ENCODE data around the gene TCEANC. TPM values are rescaled to one million over a fixed set of nuclear protein-coding genes. Genes with fewer than 3 reads are reported as not detected.
A peak's percentile ranks its signal among the peaks of the same experiment; 100 is the strongest.
"Not testable (repeated sequence)": the region's sequence is repeated elsewhere in the genome, so short reads cannot be mapped to it uniquely, and the experiment has no call there.

TCEANC gene, protein sequence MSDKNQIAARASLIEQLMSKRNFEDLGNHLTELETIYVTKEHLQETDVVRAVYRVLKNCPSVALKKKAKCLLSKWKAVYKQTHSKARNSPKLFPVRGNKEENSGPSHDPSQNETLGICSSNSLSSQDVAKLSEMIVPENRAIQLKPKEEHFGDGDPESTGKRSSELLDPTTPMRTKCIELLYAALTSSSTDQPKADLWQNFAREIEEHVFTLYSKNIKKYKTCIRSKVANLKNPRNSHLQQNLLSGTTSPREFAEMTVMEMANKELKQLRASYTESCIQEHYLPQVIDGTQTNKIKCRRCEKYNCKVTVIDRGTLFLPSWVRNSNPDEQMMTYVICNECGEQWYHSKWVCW
- polyA plus RNA-seq: 1 to 10 TPM in 2 of 3 donors, under 1 TPM in 1; 0.97 to 3.1 (median 1.2) TPM

DNA sequence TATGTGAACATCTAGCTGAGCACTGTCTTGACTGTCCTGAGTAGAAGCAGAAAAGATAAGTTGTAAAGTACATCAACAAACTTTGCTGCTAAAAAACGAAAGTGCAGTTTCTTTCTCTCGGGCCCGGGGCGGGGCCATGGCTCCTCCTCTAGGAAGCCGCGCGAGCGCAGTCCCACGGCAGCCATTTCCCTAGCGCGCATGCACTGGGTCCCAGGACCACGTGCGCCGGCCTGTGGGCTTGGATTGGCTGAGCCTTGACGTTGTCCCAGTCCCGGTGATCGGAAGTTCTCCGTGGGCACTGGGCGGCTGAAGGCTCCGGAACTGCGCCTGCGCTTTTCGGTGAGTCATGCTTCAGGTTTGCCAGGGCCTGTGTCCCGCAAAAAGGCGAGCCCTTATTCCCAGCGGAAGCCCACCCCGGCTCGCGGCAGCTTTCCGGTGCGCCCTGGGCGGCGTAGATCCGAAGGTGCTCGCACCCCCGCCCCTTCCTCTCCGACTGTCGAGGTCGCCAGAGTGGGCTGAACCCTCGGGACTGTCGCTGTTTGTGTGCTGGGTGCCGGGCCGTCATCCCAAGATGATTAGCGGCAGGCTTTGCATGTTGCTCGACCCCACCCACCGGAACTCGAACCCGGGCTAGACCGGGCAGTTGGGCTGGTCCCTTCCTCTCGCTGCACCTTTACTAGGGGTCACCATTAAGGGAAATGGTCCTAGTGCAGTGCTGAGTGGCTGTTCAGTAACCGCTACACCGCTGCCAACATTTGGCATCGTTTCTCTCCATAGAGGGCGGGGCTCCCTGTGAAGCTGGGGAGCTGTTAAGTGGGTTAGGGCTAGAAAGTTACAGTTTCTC lies at the start of gene TCEANC:
TSS of gene TCEANC (plus strand) at position 292 of the 844 bp plus-strand sequence. CDS start 9,368 bp downstream, outside the sequence.
- peak within 1 kb of the TSS; percentile 19 for H3K27ac ChIP-seq (ENCODE audit: low read depth, low read length)
- 0 to 3% (median 0%) methylated on average over 43 to 54 of the region's 54 CpGs for WGBS, 3 donors

DNA sequence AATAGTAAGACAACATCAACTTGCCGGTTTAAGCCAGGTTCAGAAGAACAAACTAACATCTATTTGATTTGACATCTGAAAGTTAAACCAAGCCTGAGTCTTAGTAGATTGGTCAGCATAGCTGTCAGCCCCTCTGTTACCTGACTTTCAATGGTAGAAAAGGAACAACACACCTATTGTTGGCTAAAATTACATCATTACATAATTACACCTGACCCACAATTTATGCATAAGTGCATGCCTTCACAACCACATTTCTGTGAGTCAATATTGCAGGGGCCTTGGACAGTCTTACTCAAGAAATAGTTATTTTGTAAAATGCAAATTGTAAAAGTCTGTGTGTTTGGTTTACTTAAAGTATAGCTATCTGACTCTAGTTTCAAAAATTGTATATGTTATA lies 47.3 kb upstream of the TCEANC start:
- H3K27ac ChIP-seq (ENCODE audit: low read depth, low read length): no peak overlapping the region
- 92 to 94% (median 92%) methylated on average over 1 of the region's 1 CpG for WGBS, 3 donors

DNA sequence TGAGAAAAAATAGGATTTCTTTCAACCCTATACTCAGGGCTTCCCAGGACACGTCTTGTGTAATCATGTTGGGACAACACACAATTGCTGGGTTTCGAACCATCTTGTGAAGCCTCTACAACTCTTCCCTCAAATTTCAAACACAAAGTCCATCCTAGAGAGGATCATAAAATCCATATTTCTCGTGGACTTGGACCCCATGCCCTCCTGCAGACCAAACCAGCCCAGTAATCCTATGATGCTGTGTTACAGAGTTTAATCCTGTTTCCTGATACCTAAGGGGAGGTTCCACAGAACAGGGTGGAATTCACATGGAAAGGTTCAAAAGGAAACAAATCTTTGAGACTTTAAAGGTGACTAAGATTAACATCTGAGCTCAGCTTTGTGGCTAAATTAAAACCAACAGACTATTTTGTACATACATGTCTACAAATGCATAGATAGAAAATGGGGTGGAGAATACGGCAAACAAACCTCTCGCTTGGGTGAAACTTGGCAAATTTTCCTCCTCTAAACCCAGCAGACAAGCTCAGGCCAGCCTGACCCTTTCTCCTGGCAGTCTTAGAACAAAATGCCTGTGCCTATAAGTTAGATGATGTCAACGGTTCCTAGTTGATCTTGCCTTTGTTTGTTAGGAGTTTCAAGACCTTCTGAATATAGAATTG lies 45.5 kb upstream of the TCEANC start:
- no peak overlapping the region for H3K27ac ChIP-seq (ENCODE audit: low read depth, low read length)
- 61 to 79% (median 70%) methylated on average over 6 of the region's 6 CpGs for WGBS, 3 donors

DNA sequence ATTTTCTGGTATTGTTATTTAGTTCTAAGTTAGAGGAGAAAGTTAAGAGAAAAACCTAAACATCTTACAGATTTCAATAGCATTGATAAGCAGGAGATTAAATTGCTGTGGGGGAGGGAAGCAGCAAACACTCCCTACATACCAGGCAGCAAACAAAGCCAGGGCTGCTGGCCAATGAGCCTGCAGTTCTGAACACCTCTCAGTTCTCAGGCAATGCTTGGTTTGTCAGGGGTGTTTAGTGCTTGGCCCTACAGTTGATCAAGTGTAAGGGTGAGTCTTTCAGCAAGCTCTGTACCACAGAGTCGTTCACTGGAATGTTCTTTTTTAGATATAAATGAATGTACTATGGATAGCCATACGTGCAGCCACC lies 45.0 kb upstream of the TCEANC start:
- 55 to 70% (median 60%) methylated on average over 2 of the region's 2 CpGs for WGBS, 3 donors
- H3K27ac ChIP-seq (ENCODE audit: low read depth, low read length): no peak overlapping the region

DNA sequence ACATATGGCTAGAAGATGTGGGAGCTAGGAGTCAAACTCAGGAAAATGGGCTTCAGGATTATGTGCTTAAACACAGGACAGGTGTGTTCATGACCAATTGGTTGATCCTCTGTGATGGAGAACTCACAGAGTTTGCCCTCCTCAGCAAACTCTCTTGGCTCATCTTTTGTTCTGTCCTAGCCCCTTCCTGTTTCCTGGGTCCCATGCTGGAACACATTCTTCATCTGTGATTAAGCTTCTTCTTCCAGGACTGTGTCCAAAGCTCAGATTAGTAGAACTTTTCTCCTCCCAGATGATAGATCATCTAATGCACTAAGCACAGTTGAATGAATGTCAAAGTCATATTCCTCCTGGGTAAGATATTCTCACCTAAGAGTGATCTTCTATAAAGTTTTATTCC lies 38.8 kb upstream of the TCEANC start:
- H3K27ac ChIP-seq (ENCODE audit: low read depth, low read length): no peak overlapping the region

DNA sequence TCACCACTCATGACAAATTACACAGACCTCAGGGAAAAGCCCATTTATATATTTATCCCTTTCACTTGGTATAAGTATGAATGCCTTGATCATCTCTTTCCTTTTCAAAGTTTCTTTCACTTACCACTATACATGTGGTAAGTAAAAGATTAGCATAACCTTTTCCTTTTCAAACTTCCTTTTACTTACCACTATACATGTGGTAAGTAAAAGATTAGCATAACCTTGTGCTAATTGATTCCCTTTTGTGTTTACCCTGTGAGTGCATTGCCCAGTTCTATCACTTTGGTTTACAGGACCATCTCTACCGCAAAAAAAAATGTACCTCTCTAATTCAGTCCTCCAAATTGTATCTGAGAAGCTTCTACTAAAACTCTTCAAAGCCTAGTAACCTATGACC lies 32.7 kb upstream of the TCEANC start:
- WGBS, 3 donors: 14 to 44% (median 35%) methylated on average over 1 of the region's 1 CpG

DNA sequence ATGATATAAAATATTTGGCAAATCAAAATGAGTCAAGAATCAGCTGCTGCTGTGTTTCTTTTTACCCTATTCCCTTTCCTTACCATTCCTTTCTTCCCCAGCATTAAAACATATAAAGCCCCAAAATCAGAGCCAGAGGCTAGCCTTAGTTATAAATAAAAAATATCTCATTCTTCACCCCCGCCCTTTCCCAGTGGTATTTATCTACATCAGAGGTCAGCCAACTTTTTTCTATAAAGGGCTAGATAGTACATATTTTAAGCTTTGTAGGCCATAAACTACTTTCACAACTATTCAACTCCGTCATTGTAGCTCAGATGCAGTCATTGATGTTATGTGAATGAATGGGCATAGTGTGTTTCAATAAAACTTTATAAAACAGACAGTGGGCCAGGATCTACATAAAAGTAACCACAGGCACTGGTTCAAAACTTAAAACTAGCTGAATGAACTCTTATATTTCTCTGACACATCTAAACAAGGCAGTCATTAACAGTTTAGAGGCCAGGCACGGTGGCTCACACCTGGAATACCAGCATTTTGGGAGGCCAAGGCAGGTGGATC lies 30.5 kb upstream of the TCEANC start:
- 70 to 74% (median 71%) methylated on average over 3 of the region's 3 CpGs for WGBS, 3 donors
- H3K27ac ChIP-seq (ENCODE audit: low read depth, low read length): no peak overlapping the region

More for the DNA sequence above, 32.7 kb upstream of the TCEANC start:
- H3K27ac ChIP-seq (ENCODE audit: low read depth, low read length): no peak overlapping the region

DNA sequence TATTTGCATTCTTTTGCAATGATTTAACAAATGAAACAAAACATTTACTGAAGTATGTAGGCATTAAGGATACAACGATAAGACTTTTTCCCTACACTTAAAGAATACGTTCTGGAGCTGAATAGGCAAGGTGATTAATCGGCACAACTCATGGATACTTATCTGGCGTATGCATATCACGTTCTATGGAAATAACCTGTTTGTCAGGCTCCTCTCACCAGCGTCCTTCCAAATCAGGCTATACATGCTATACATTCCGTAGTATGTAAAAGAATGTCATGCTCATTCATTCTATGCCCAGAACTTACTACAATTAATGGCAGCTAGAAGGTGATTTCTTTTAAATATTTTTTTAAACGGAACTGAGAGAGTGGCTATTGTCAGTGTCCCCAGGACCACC lies 25.6 kb upstream of the TCEANC start:
- 59 to 94% (median 85%) methylated on average over 8 of the region's 8 CpGs for WGBS, 3 donors
- H3K27ac ChIP-seq (ENCODE audit: low read depth, low read length): no peak overlapping the region

DNA sequence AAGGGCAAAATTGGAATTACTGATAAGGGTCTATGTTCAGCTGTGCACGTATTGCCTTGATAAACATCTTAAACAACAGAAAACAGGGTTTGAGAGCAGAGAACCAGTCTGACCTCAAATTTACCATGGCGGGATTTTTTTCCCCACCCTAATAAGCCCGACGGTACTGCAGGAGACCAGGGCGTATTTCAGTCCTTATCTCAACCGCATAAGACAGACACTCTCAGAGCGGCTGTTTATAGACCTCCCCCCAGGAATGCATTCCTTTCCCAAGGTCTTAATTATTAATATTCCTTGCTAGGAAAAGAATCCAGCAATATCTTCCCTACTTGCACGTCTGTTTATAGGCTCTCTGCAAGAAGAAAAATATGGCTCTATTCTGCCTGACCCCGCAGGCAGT lies 15.7 kb upstream of the TCEANC start:
- WGBS, 3 donors: 82 to 97% (median 85%) methylated on average over 6 to 9 of the region's 9 CpGs
- H3K27ac ChIP-seq (ENCODE audit: low read depth, low read length): not testable (repeated sequence)

DNA sequence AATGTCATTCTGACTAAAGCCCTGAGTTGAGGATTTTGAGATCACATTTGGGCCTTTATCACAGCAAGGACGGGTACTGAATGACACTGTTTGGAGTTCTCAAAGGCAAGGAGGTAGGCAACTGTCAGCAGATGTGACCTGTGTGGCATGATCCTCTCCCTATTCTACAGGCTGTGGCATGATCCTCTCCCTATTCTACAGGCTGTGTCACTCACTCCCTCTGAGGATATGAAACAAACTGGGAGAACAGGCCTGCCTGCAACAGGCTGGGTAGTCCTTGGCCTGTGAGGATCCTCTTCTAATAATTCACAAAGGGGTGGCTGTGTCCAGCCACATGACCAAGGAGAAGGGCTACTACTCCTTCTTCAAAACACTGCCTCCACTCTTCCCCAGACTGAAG lies 14.9 kb upstream of the TCEANC start:
- WGBS, 3 donors: 50 to 89% (median 67%) methylated on average over 1 of the region's 1 CpG
- no peak overlapping the region for H3K27ac ChIP-seq (ENCODE audit: low read depth, low read length)

DNA sequence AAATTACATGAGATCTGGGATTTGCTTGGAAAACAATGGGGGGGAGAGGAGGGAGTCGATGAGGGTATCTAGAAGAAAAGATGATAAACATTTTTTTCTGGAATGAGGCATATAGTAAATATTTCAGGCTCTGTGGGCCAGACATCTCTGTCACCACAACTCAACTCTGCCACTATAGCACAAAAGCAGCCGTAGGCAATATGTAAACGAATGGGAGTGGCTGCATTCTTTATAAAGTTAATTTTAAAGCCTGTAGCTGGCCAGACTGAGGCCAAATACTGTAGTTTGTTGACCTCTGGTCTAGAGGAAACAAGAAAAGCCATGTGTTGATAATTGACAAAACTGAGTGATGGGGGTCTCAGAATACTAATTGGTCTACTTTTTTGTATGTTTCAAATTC lies 14.1 kb upstream of the TCEANC start:
- WGBS, 3 donors: 33 to 69% (median 42%) methylated on average over 3 of the region's 3 CpGs

DNA sequence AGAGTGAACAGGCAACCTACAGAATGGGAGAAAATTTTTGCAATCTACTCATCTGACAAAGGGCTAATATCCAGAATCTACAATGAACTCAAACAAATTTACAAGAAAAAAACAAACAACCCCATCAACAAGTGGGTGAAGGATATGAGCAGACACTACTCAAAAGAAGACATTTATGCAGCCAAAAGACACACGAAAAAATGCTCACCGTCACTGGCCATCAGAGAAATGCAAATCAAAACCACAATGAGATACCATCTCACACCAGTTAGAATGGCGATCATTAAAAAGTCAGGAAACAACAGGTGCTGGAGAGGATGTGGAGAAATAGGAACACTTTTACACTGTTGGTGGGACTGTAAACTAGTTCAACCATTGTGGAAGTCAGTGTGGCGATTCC lies 11.3 kb upstream of the TCEANC start:
- H3K27ac ChIP-seq (ENCODE audit: low read depth, low read length): not testable (repeated sequence)
- WGBS, 3 donors: 83 to 85% (median 83%) methylated on average over 2 of the region's 4 CpGs

More for the DNA sequence above, 14.1 kb upstream of the TCEANC start:
- no peak overlapping the region for H3K27ac ChIP-seq (ENCODE audit: low read depth, low read length)

DNA sequence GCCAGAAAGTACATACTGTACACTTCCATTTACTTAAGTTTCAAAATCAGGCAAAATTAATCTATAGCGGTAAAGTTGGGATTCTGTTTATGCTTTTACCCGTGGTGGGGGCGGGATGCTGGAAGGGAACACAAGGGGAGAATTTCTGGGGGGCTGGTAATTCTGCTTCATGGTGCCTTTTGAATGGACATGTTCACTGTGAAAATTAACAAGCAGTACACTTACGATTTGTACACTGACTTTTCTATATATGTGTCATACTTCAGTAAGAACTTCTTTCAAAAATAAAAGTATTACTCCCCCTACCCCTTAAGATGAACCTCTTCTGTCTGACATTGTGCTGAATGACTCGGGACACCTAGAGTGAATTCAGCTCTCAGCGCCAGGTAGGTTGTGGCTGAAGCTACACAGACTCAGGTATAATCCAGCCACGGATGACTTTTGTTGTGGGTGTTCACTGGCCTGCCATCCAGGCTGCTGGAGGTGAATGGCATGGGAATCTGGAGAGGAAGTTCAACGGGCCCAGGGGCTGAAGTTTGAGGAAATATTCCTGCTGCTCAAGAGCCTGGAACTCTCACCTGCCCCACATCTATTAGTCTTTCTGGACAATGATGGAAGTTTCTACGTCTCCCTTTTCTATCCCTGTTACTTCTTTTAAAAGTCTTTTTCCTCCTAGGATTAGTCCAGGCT lies 7.3 kb upstream of the TCEANC start:
- WGBS, 3 donors: 53 to 66% (median 62%) methylated on average over 9 of the region's 9 CpGs

DNA sequence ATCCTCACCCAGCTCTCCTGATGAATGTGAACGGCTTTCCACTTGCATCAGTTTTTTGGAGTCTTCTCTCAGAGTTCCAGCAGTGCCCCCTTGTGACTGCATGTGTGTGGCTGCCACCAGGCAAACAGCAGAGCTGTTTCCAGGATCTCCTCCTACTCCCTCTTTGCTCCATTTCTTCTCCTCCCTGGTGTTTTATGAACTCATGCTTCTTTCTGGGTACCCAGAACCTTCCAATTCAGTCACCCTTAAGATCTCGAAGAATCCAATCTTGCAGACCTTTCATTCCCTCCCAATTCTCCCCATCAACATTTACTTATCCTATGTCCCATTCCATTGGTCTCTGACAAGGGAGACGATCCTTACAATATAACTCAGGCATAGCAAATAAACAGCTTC lies 6.8 kb upstream of the TCEANC start:
- no peak overlapping the region for H3K27ac ChIP-seq (ENCODE audit: low read depth, low read length)
- 35 to 45% (median 43%) methylated on average over 3 of the region's 3 CpGs for WGBS, 3 donors

More for the DNA sequence above, 7.3 kb upstream of the TCEANC start:
- no peak overlapping the region for H3K27ac ChIP-seq (ENCODE audit: low read depth, low read length)

DNA sequence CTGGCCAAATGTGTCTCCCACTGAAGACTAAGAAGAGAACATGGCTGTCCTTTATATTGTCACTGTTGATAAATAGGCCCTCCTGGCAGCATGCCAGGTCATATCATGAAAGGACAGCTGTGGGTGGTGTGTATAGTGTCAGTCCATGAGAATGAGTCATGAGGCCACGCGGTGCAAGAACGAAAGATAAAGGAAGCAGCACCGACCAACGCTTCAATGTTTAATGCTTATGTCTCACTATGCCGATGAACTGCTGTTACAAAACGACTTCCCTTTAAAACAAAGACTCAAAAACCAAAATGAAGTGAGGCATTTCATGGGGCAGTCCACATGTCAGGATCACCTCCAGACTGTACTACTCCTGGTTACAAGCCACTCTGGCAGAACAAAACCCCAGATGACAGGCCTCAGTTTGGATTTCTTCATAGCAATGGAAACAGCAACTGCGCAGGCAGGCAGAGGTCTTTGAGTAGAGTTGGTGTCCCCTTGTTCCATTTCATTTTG lies 5.2 kb upstream of the TCEANC start:
- H3K27ac ChIP-seq (ENCODE audit: low read depth, low read length): no peak overlapping the region
- 25 to 50% (median 32%) methylated on average over 8 of the region's 8 CpGs for WGBS, 3 donors

DNA sequence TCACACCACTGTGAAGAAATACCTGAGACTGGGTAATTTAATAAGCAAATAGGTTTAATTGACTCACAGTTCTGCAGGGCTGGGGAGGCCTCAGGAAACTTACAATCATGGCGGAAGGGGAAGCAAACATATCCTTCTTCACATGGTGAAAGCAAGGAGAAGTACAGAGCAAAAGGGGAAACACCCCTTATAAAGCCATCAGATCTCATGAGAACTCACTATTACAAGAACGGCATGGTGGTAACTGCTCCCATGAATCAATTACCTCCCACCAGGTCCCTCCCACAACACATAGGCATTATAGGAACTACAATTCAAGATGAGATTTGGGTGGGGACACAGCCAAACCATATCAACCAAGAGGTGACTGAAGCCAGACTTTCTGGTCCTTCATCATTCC lies 4.6 kb upstream of the TCEANC start:
- WGBS, 3 donors: 63 to 95% (median 80%) methylated on average over 2 of the region's 2 CpGs
- not testable (repeated sequence) for H3K27ac ChIP-seq (ENCODE audit: low read depth, low read length)

DNA sequence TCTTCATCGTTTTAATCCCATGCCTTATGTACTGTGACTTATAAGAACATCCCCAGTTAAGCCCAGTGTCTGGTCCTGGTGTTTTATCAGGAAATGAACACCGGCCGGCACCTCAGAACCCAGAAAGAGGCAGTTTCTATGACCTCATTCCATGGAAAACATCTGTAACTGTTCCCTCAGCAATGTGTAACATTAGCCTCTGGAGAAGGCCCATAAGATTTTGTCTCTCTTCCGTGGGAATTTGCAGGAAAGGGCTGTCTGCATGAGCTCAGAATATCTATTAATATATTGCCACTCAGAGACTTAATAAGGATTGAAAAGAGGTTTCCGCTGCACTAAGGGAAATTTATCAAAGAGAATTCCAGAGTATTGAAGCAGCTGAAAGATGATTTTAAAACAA lies 3.1 kb upstream of the TCEANC start:
- H3K27ac ChIP-seq (ENCODE audit: low read depth, low read length): no peak overlapping the region
- WGBS, 3 donors: 58 to 67% (median 58%) methylated on average over 5 of the region's 5 CpGs

DNA sequence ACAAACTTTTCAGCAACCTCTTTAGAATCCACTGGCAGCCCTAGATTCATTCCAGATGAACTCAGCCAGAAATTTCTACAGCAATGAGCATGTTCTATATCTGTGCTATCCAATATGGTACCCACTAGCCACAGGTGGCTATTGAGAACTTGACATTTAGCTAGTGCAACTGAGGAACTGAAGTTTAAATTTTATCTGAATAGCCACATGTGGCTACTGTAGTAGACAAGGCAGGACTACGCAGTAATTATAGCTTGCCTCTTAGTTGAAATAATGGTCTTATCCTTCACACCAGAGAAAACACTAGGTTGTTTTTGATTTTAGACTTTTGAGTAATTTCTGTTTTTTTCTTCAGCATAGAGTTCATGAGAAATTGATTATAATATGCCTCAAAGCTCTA lies 2.6 kb upstream of the TCEANC start:
- H3K27ac ChIP-seq (ENCODE audit: low read depth, low read length): no peak overlapping the region
- WGBS, 3 donors: 92 to 100% (median 100%) methylated on average over 1 of the region's 1 CpG
